GM12865 (cell line): Measurements from ENCODE around the gene AGGF1.
"Not testable (repeated sequence)": the region's sequence is repeated elsewhere in the genome, so short reads cannot be mapped to it uniquely, and the experiment has no call there.

Source experiments
- DNase-seq: peaks from one replicate; pipeline ENCODE4 v3.0.0; 2010; ENCODE audit warnings: low read depth
- H3K4me3 ChIP-seq: 2 replicates; pipeline ENCODE4 v1.5.1; 2011; ENCODE audit warnings: mild to moderate bottlenecking, low read depth, low read length, control low read depth
- TF ChIP-seq, protein P1 (sequence below): IDR thresholded peaks from 2 replicates; pipeline ENCODE4 v1.5.1; 2011; ENCODE audit warnings: low read length, control low read depth, low read depth, inconsistent platforms; ENCODE audit not compliant: insufficient read depth; ENCODE audit errors: missing control alignments

AGGF1 gene

DNA sequence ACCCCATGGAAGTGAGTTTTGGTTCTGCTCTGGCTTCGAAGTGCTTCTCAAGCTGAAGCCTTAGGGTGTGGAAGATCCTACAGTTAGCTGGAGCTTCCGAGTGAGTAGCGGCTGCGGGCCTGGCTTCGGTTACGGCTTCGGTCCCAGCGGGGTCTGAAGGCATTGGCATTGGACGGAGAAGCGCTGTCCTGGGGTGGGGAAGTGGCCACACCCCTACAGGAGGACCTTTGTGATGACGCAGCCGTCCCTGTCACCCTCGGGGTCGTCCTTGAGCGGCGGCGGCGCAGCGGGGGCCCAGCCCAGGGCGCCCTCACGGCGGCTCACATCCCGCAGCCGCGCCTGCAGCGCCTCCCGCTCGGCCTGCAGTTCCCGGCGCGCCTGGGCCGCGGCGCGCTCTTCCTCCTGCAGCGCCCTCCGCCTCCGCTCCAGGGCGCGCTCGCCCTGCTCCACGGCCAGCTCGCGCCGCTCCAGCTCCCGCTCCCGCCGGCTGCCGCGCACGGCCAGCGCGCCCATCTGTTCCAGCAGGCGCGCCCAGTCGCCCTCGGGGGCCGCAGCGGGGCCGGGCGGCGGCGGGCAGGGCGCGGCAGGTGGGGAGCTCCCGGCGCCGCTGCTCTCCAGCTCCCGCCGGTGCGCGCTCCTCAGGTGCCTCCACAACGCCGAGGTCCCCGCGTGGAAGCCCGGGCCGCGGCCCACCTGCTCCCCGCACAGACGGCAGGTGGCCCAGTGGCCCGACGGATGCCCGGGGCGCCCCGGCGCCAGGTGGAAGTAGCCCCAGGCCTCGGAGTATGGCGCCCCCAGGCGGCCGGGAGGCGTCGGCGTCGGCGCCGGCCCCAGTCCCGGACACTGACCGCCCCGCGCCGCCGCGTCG, 47.0 kb downstream of the AGGF1 start:
- peak; percentile 73 for DNase-seq
- TF ChIP-seq, protein P1, sequence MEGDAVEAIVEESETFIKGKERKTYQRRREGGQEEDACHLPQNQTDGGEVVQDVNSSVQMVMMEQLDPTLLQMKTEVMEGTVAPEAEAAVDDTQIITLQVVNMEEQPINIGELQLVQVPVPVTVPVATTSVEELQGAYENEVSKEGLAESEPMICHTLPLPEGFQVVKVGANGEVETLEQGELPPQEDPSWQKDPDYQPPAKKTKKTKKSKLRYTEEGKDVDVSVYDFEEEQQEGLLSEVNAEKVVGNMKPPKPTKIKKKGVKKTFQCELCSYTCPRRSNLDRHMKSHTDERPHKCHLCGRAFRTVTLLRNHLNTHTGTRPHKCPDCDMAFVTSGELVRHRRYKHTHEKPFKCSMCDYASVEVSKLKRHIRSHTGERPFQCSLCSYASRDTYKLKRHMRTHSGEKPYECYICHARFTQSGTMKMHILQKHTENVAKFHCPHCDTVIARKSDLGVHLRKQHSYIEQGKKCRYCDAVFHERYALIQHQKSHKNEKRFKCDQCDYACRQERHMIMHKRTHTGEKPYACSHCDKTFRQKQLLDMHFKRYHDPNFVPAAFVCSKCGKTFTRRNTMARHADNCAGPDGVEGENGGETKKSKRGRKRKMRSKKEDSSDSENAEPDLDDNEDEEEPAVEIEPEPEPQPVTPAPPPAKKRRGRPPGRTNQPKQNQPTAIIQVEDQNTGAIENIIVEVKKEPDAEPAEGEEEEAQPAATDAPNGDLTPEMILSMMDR = peak; percentile 75
- no peak overlapping the region; the same call in 1 of the 2 replicates for H3K4me3 ChIP-seq

DNA sequence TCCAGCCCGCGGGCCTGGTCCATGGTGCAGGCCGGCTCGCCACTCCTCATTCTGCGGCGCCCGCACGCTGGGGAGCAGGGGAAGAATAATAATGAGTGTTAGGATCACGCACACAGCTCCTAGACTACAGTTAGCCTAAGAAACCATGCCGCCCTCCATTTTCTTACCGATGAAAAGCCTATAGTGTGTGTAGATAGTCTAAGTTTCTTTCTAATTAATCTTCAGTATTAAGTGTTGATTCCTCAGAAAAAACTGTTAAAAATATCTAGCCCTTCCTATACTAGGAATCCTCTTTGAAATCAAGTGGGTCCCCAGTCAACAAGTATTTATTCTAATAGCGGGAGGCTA, 47.6 kb downstream of the AGGF1 start:
- no peak for DNase-seq
- TF ChIP-seq, protein P1 = no peak
- no peak overlapping the region for H3K4me3 ChIP-seq

DNA sequence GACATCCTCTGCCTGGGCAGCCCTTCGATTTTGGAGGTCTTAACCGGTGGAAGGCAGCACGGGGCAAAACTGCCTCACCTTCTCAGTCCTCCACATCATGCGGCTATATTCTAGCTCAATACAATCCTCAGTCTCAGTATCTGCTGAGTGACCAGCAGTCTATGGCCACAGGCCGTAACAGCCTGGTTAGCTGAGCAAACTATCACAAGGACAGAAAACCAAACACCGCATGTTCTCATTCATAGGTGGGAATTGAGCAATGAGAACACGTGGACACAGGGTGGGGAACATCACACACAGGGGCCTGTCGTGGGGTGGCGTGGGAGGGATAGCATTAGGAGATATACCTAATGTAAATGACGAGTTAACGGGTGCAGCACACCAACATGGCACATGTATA, 50.3 kb downstream of the AGGF1 start:
- H3K4me3 ChIP-seq, DNase-seq: not testable (repeated sequence)

DNA sequence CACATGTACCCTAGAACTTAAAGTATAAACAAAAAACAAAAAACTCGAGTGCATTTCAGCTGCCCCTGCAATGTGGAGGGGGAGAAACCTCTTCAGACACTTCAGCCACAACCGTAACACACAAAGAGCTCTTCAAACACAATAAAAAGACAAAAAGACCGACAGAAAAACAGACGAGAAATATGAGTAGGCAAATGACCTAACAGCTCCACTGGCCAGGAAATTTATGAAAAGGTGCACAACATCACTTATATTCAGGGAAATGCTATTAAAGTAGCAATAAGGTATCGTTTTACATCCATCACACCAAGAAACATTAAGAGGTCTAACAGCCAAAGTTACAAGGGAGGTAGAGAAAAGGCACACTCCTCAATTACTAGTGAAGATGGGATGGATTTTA, 50.7 kb downstream of the AGGF1 start:
- H3K4me3 ChIP-seq = no peak overlapping the region
- TF ChIP-seq, protein P1 = no peak
- DNase-seq = no peak

DNA sequence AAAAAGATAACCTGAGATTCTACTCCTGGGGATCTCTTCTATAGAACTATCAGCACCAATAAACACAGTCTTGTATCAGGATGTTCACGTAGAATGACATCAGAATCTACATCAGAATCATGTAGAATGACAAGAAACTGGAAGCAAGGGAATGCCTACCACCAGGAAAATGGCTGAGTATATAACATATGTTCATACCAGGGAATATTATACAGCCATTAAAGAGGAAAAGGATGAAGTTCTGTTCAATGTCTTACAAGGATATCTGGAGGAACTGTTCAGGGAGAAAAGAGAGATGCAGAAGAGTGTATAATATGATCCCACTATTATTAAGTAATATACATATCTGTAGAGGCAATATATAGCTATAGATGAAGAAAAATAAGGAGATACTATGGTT, 52.1 kb downstream of the AGGF1 start:
- H3K4me3 ChIP-seq = no peak overlapping the region
- DNase-seq = no peak
- TF ChIP-seq, protein P1 = no peak

DNA sequence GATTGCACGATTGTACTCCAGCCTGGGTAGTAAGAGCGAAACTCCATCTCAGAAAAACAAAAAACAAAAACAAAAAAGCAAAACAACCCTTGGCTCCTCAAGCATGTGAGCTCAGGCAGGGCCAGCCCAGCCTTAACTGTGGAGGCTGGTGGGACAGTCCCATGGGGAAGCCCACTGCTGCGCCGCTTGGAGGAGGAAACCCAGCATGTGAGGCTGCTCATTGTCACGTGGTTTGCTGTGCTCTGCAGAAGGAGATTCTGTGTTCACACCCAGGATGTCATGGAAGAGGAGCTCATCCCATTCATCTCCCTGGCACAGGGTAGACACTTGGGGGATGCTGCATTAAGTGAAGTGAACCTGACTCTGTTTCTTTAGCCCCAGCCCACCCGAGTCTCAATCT, 52.9 kb downstream of the AGGF1 start:
- peak; percentile 39 for DNase-seq
- TF ChIP-seq, protein P1 = no peak
- no peak overlapping the region for H3K4me3 ChIP-seq

DNA sequence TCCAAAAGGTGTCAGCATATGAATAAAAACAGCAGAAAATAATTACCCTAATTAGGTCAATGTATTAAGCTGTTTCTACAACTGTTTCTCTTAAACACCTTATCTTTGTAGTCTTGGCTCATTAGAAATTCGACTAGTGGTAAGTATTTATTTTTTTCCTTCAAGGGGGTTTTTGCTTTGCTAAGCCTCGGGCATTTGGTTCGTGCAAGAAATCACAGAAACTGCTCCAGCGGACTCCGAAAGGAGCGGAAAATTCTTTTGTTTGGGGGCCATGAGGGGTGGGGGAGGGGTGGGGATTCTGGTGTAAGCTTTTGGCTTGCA, 56.1 kb downstream of the AGGF1 start:
- TF ChIP-seq, protein P1 = no peak
- peak overlapping the region; percentile 81 for H3K4me3 ChIP-seq
- DNase-seq = no peak
